ENCODE data around the gene UQCRH.

- no peak for TF ChIP-seq CTCF (IDR thresholded peaks at IDR 0.05)
- TF ChIP-seq POLR2A (IDR thresholded peaks at IDR 0.05), result no peak
- TF ChIP-seq POLR2AphosphoS5 (IDR thresholded peaks at IDR 0.05), result no peak
Measured at GRCh38 chr1:46298387-46298786, 5.1 kb upstream of the UQCRH start.

All from prostate gland (tissue), 2 donors.